Testis (tissue), 2 donors: ENCODE measurements around the gene SRP54.

Source experiments
- POLR2A ChIP-seq: fragments of 450-650 bp; IDR thresholded peaks from one replicate; pipeline ENCODE4 v1.6.1; 2017; ENCODE audit warnings: antibody characterized with exemption, mild to moderate bottlenecking, moderate library complexity
- TF ChIP-seq, protein P1 (sequence below), 3 experiments: fragments of 450-650 bp in 2 of 3; fragments of 200-600 bp in 1 of 3; sonication (generic) in 1 of 3; IDR thresholded peaks; one replicate each; pipeline ENCODE4 v1.5.1; 2016 to 2019; ENCODE audit warnings: antibody characterized with exemption in 3 of 3, mild to moderate bottlenecking in 2 of 3, moderate library complexity in 1 of 3

DNA sequence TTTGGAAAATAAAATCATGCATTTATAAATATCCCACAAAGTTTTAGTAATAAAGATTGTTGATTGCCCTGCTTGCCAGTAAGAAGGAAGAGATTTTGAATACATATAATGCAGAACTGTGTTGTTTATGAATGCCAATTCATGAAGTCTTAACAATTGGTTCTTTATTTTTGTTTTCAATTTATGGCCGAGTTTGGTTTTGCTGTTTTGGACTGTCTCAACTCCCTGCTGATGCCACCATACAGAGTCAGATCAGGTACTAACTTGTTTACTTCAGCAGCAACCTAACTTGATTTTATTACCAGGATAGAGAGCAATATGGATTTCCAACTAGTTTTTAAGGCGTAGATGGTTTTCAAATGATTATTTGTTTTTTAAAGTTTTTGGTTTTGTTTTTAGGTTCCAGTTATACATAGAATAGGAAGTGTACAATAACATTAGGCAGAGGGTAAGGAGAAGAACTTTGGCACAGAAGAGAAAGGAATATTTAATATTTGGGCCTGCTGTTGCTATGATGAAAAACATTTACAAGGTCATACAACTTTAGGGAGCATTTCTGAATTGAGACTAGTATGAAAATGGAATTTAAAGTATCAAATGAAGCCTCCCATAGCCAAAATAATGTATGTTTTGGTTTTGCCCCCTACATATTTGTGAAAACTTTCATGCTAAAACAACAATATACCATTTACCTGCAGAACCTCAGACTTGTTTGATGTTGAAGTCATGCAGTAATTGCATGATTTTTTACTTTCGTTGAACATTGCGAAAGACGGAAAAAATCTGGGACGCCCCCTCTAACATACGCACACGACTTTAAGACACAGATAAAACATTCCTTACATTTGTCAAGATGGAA, 62.4 kb downstream of the SRP54 start:
- TF ChIP-seq POLR2A: no peak
- TF ChIP-seq, protein P1, sequence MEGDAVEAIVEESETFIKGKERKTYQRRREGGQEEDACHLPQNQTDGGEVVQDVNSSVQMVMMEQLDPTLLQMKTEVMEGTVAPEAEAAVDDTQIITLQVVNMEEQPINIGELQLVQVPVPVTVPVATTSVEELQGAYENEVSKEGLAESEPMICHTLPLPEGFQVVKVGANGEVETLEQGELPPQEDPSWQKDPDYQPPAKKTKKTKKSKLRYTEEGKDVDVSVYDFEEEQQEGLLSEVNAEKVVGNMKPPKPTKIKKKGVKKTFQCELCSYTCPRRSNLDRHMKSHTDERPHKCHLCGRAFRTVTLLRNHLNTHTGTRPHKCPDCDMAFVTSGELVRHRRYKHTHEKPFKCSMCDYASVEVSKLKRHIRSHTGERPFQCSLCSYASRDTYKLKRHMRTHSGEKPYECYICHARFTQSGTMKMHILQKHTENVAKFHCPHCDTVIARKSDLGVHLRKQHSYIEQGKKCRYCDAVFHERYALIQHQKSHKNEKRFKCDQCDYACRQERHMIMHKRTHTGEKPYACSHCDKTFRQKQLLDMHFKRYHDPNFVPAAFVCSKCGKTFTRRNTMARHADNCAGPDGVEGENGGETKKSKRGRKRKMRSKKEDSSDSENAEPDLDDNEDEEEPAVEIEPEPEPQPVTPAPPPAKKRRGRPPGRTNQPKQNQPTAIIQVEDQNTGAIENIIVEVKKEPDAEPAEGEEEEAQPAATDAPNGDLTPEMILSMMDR (IDR thresholded peaks at IDR 0.05): no peak
